ENCODE measurements around the gene RAPGEF5. TPM values are rescaled to one million over a fixed set of nuclear protein-coding genes. Genes with fewer than 3 reads are reported as not detected.

Gene RAPGEF5
- total RNA-seq, 1 experiment from 2014 or later: 15.6 TPM

DNA sequence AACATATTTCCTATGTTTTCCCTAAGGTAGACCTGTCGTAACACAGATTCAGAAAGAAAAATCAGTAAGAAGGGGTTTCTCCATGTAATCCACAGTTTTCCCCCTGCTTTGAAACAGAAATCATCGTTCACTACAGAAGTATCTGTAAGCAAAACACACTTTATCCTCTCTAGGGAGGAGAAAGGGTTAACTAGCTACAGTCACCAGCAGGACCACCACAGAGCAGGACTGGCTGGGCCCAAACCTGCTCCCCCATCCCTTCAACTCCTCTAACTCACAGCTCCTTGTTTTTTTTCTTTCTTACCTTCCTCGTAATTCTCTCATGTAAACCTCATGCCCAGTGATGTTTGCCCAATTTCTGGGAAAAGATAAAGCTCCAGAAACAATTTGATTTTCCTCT lies 167.7 kb downstream of the RAPGEF5 start:
- ATAC-seq (no peak), DNase-seq (ENCODE audit: low read depth, low spot score) (no peak)
- H3K27ac ChIP-seq (ENCODE audit: low read depth, low read length): no peak overlapping the region
- no peaks in the 10 kb centered on the region for H3K4me1 ChIP-seq (ENCODE audit: control insufficient read depth in 1 of 2, insufficient read depth in 2 of 2, low read length in 2 of 2)
- H3K9me3 ChIP-seq (ENCODE audit: control insufficient read depth in 1 of 2, insufficient read depth in 1 of 2, low read depth in 1 of 2, low read length in 2 of 2): no peaks in the 10 kb centered on the region
- H3K27me3 ChIP-seq (ENCODE audit: insufficient read depth, low read length): no peaks in the 10 kb centered on the region
- ChIA-PET CTCF (no interaction called here), RAD21 (ENCODE audit: low non-redundant PET in 1 of 2, low total read pairs in 2 of 2, uncharacterized antibody in 2 of 2, unreplicated experiment in 2 of 2) (no interaction called here), POLR2A (no interaction called here)
- intact Hi-C loops (cut with micrococcal nuclease): no loop called here
- no TSS peak for BruUV-seq (replicated peaks)
- no peaks in the 10 kb centered on the region for H3K9me2 ChIP-seq (ENCODE audit: insufficient read depth)
- H3K4me2 ChIP-seq (ENCODE audit: low read length): no peak overlapping the region
- no peaks in the 10 kb centered on the region for H3K36me3 ChIP-seq (ENCODE audit: control insufficient read depth in 1 of 2, insufficient read depth in 2 of 2, low read length in 2 of 2)
- no peak overlapping the region for H3K4me3 ChIP-seq (replicated peaks in 1 of 2; ENCODE audit: low read depth in 1 of 2, low read length in 2 of 2)
- H3K79me2 ChIP-seq (ENCODE audit: insufficient read depth, low read length): no peaks in the 10 kb centered on the region
- no peaks in the 10 kb centered on the region for H4K20me1 ChIP-seq (ENCODE audit: insufficient read depth)
- no peak for TF ChIP-seq CBX3 (IDR thresholded peaks at IDR 0.05; ENCODE audit: low read depth)
- no peak for TF ChIP-seq ZNF274 (IDR thresholded peaks at IDR 0.05; ENCODE audit: low read depth, low read length)
- TF ChIP-seq, protein P1, sequence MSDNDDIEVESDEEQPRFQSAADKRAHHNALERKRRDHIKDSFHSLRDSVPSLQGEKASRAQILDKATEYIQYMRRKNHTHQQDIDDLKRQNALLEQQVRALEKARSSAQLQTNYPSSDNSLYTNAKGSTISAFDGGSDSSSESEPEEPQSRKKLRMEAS (IDR thresholded peaks at IDR 0.05): no peak
- no peak for TF ChIP-seq EGR1 (IDR thresholded peaks at IDR 0.05; ENCODE audit: low read depth)
- TF ChIP-seq ELF1 (IDR thresholded peaks at IDR 0.05; ENCODE audit: borderline replicate concordance, low read depth): no peak
- TF ChIP-seq POLR2A (IDR thresholded peaks at IDR 0.05; ENCODE audit: borderline replicate concordance, extremely low read depth, insufficient read depth, insufficient read length): no peak
- no peak for TF ChIP-seq ZFX (IDR thresholded peaks at IDR 0.05)
- no peak overlapping the region for H2AFZ ChIP-seq (ENCODE audit: low read depth, low read length, poor library complexity, severe bottlenecking)
- H3K9ac ChIP-seq (ENCODE audit: low read length): no peak overlapping the region

DNA sequence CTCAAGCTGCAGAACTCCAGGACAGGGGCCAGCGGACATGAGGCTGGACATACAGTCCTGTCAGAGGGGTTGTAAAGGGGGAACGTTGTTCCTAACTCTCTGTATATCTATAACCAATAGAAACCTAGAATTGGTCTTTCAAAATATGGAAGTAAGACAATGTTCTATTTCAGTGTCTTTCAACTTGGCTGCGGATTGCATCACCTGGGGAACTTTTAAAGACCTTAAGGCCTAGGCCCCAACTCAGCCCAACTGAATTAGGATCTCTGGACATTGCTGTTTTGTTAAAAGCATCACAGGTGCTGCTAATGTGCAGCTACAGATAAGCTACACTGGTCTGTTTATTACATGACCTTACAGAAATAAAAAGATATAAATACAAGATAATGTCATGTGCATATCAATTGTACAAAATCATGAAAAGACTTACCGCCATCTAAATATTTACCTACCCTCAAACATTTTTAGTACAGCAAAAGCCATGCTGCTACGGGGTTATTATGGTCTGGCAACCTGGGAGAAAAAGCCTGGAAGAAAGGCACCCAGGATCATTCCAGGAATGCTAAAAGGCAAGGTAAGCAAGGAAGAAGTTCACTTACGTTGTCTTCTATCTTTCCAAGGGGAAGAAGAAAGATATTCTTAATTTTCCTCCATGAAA lies 169.1 kb downstream of the RAPGEF5 start:
- DNase-seq (ENCODE audit: low read depth, low spot score) (no peak), ATAC-seq (no peak)
- Histone ChIP-seq H2AFZ (ENCODE audit: low read depth, low read length, poor library complexity, severe bottlenecking) (no peak overlapping the region), H3K27me3 (ENCODE audit: insufficient read depth, low read length) (no peaks in the 10 kb centered on the region), H3K4me2 (ENCODE audit: low read length) (no peak overlapping the region), H3K9me2 (ENCODE audit: insufficient read depth) (no peaks in the 10 kb centered on the region), H3K9ac (ENCODE audit: low read length) (no peak overlapping the region), H3K36me3 (ENCODE audit: control insufficient read depth in 1 of 2, insufficient read depth in 2 of 2, low read length in 2 of 2) (no peaks in the 10 kb centered on the region), H3K79me2 (ENCODE audit: insufficient read depth, low read length) (no peaks in the 10 kb centered on the region), H3K4me1 (ENCODE audit: control insufficient read depth in 1 of 2, insufficient read depth in 2 of 2, low read length in 2 of 2) (no peaks in the 10 kb centered on the region), H4K20me1 (ENCODE audit: insufficient read depth) (no peaks in the 10 kb centered on the region), H3K9me3 (ENCODE audit: control insufficient read depth in 1 of 2, insufficient read depth in 1 of 2, low read depth in 1 of 2, low read length in 2 of 2) (no peaks in the 10 kb centered on the region), H3K27ac (ENCODE audit: low read depth, low read length) (no peak overlapping the region), H3K4me3 (replicated peaks in 1 of 2; ENCODE audit: low read depth in 1 of 2, low read length in 2 of 2) (no peak overlapping the region)
- BruUV-seq (replicated peaks): no TSS peak
- ChIA-PET CTCF (no interaction called here), POLR2A (no interaction called here), RAD21 (ENCODE audit: low non-redundant PET in 1 of 2, low total read pairs in 2 of 2, uncharacterized antibody in 2 of 2, unreplicated experiment in 2 of 2) (no interaction called here)
- intact Hi-C loops (cut with micrococcal nuclease): no loop called here
- TF ChIP-seq, protein P2, sequence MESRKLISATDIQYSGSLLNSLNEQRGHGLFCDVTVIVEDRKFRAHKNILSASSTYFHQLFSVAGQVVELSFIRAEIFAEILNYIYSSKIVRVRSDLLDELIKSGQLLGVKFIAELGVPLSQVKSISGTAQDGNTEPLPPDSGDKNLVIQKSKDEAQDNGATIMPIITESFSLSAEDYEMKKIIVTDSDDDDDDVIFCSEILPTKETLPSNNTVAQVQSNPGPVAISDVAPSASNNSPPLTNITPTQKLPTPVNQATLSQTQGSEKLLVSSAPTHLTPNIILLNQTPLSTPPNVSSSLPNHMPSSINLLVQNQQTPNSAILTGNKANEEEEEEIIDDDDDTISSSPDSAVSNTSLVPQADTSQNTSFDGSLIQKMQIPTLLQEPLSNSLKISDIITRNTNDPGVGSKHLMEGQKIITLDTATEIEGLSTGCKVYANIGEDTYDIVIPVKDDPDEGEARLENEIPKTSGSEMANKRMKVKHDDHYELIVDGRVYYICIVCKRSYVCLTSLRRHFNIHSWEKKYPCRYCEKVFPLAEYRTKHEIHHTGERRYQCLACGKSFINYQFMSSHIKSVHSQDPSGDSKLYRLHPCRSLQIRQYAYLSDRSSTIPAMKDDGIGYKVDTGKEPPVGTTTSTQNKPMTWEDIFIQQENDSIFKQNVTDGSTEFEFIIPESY (IDR thresholded peaks at IDR 0.05; ENCODE audit: extremely low read depth, insufficient replicate concordance, low read length): no peak
- TF ChIP-seq SRF (IDR thresholded peaks at IDR 0.05; ENCODE audit: low read depth) (no peak), POLR2AphosphoS5 (IDR thresholded peaks at IDR 0.05; ENCODE audit: low read depth, low read length) (no peak), ELF1 (IDR thresholded peaks at IDR 0.05; ENCODE audit: borderline replicate concordance, low read depth) (no peak), ZFX (IDR thresholded peaks at IDR 0.05) (no peak)
- TF ChIP-seq, protein P3, sequence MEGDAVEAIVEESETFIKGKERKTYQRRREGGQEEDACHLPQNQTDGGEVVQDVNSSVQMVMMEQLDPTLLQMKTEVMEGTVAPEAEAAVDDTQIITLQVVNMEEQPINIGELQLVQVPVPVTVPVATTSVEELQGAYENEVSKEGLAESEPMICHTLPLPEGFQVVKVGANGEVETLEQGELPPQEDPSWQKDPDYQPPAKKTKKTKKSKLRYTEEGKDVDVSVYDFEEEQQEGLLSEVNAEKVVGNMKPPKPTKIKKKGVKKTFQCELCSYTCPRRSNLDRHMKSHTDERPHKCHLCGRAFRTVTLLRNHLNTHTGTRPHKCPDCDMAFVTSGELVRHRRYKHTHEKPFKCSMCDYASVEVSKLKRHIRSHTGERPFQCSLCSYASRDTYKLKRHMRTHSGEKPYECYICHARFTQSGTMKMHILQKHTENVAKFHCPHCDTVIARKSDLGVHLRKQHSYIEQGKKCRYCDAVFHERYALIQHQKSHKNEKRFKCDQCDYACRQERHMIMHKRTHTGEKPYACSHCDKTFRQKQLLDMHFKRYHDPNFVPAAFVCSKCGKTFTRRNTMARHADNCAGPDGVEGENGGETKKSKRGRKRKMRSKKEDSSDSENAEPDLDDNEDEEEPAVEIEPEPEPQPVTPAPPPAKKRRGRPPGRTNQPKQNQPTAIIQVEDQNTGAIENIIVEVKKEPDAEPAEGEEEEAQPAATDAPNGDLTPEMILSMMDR (IDR thresholded peaks at IDR 0.05 in 2 of 3, conservative IDR thresholded peaks at IDR 0.05 in 1 of 3; ENCODE audit: borderline replicate concordance in 1 of 3, insufficient read depth in 1 of 3, low read depth in 2 of 3, low read length in 2 of 3): no peak
- TF ChIP-seq, protein P4, sequence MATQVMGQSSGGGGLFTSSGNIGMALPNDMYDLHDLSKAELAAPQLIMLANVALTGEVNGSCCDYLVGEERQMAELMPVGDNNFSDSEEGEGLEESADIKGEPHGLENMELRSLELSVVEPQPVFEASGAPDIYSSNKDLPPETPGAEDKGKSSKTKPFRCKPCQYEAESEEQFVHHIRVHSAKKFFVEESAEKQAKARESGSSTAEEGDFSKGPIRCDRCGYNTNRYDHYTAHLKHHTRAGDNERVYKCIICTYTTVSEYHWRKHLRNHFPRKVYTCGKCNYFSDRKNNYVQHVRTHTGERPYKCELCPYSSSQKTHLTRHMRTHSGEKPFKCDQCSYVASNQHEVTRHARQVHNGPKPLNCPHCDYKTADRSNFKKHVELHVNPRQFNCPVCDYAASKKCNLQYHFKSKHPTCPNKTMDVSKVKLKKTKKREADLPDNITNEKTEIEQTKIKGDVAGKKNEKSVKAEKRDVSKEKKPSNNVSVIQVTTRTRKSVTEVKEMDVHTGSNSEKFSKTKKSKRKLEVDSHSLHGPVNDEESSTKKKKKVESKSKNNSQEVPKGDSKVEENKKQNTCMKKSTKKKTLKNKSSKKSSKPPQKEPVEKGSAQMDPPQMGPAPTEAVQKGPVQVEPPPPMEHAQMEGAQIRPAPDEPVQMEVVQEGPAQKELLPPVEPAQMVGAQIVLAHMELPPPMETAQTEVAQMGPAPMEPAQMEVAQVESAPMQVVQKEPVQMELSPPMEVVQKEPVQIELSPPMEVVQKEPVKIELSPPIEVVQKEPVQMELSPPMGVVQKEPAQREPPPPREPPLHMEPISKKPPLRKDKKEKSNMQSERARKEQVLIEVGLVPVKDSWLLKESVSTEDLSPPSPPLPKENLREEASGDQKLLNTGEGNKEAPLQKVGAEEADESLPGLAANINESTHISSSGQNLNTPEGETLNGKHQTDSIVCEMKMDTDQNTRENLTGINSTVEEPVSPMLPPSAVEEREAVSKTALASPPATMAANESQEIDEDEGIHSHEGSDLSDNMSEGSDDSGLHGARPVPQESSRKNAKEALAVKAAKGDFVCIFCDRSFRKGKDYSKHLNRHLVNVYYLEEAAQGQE (IDR thresholded peaks at IDR 0.05; ENCODE audit: low read depth): no peak
